A673 (cell line): ENCODE results near the gene LRP1B.

Source experiments
- CTCF ChIP-seq: fragments of 300-800, 200-600 bp; sonication (generic); conservative IDR thresholded peaks from 2 replicates; pipeline ENCODE4 v1.5.1; 2017; ENCODE audit warnings: low read depth, mild to moderate bottlenecking, antibody characterized with exemption, low read length, moderate library complexity, mixed read lengths
- EZH2 ChIP-seq: fragments of 200-600 bp; sonication (generic); IDR thresholded peaks from 2 replicates; pipeline ENCODE4 v1.6.1; 2017; ENCODE audit warnings: borderline replicate concordance, low read depth, mild to moderate bottlenecking, mixed read lengths, antibody characterized with exemption, low read length; ENCODE audit not compliant: poor library complexity, severe bottlenecking

DNA sequence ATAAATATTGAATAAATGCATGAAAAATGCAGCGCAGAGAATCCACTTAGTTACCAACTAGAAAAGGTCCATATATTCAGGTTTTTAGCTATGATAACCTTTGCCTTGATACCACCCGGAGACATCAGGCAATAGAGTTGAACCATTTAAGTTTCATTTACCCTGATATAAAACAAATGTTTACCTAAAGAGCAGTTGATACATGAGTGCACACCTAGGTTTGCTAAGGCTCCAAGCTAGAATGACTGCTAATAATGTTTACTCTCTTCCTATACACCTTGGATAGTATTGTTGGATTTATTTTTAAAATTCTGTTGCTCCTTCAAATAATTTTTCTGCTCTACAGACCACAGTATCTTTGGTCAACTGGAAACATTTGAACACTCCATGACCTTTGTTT is 1463.6 kb downstream of the LRP1B start:
- no peak for TF ChIP-seq CTCF
- no peak for TF ChIP-seq EZH2
